Activated CD8-positive, alpha-beta memory T cell treated with anti-CD3 and anti-CD28 coated beads, Interleukin-2, amount 50 U/mL, for 1 hour (primary cell): ENCODE data around the gene NALCN.

Source experiments
- DNase-seq: peaks from one replicate; pipeline ENCODE4 v3.0.0-alpha.2; 2020; ENCODE audit errors: extremely low read depth

Gene NALCN

DNA sequence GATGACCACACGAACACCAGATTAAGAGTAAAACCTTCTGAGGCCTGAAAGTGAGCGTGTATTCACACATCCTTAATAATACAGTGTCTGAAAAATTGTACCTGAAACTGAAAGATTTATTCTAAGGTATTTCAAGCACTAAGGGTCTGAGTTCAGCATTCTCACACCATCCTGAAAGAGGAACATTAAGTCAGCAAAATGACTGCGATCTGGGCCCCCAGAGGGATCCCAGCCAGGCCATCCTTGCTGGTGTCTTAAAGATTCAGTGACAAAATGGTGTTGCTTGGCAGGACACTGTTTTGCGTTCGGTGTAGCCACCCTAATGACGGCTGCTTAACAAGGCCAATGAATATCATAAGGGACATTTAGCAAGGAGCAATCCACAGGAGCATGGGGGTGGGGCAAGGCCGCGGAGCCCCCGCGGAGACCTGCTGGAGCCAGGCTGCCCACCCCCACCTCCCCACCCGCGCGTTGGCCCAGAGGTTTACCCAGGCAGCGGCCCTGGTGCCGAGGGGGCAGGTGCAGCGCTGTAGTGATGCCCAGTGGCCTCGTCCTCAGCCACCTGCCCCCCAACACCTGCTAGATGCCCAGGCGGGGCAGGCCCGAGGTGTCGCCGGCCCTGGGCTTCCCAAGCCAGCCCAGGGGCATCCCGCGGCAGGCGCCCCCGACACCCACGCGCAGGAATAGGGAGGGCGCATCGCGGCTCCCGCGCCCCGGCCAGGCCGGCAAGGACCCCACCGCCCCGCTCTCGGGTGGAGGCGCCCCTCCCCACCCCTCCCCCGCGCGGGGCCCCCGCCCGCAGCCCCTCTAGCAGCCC, 742 bp downstream of the NALCN start:
- no peak for DNase-seq

DNA sequence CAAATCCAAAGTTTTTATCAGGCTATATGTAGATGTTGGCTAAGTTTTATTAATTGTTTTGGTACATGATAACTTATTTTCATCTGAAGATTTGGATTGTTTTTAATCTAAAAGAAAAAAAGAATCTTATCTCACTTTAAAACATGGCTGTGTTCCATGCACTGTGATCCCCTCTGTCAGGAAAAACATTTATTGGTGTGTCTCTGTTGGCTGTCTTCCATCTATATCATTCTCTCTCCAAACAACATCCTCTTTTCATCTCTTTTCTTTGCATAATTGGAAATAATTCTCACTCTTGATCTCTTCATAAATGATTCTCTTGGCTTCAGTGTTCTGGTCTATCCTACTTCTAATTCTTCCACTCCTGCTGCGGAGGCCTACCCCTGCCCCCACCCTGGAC, 4.2 kb downstream of the NALCN start:
- no peak for DNase-seq

DNA sequence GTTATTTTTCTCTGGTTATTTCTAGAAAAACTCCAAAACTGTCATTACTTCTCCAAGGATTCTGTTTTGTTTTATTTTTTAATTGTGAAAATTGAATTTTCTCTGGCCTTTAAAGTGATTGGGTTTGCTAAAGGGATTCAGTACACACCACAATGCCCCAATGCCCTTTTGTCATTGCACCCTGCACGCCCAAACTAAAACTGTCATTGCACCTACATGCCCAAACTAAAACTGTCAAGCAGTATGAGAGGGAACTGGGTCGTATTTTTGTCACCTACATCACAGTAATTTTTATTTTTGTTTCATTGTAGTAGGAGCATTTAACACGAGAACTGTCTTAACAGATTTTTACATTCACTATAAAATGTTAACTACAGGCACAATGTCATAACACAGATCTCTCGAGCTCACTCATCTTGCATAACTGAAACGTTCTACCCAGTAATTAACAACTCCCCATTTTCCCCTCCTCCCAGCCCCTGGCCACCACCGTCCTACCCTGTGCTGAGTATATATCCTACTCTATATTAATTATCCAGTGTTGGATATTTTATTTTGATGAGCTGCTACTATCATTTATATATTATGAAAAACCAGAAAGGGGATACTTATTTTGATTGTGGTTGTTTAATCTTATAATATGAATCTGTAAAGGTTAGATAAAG, 7.2 kb downstream of the NALCN start:
- DNase-seq = no peak

DNA sequence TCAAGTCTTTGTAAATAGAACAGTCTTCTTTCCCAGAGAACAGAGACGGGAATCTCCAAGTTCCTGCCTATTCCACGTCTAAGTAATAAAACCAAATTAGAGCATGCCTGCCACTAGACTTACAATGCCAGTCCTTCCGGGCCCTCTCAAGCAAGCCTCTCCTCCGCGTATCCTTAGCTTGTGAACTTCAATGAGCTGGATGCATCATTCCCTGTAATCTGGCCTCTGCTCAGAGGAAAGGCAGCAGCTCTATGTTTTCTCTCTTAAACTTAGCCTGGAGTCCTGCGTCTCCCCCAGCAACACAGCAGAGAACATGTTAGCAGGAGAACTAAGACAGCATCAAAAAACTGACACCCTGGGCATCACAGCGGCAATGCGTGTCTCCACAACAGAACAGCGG, 8.2 kb downstream of the NALCN start:
- DNase-seq = no peak

DNA sequence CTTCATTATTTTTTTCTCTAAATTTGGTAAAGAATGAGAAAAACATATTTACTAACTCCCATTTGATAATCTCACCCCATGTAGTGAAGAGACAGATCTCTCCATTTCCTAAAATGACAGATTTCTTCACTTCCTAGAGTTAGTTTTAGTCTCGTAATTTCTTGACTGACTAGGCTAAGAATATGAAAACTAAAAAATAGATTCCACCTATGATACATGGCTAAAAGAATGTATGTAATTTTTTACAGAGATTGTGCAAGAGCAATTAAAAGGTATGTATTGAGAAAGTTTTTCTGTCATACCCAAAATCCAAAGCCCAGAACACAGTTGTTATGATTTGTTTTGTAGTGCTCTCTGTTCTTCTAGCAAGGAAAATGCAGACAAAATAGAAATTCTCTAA, 9.5 kb downstream of the NALCN start:
- DNase-seq = no peak

DNA sequence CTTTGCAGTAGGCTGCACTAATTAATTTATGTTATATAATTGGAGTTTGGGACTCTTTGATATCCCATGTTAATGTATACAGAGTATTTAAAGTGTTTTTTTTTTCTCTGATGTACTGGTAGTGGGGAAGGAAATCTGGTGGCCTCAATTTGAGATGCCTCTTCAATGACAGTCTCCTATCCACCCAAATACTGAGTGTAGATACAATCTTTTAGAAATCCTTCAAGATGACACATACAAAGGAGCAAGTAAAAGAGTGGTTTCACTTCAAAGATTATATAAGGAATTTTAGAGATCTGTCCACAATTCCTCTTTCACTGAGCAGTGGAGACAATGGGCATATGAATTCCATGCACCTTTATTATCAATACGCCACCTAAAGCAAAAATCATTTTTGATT, 15.1 kb downstream of the NALCN start:
- no peak for DNase-seq

DNA sequence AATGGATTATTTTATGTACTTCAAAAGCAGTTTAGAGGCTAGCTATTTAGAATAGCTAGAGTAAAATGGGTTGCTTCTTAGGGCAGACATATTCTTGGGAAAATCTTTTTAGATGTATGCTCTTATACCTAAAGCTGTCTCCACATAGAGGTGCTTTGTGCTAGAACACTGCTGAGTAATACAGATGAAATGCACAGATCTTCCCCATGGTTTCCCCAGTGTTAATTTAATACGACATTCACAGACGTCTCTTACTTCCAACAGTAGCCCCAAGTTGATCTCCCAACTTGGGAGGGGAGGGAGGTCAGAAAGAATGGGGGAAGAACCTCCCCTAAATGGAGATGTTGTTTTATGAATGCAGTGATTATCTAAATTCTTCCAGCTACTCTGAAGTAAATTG, 16.9 kb downstream of the NALCN start:
- no peak for DNase-seq

DNA sequence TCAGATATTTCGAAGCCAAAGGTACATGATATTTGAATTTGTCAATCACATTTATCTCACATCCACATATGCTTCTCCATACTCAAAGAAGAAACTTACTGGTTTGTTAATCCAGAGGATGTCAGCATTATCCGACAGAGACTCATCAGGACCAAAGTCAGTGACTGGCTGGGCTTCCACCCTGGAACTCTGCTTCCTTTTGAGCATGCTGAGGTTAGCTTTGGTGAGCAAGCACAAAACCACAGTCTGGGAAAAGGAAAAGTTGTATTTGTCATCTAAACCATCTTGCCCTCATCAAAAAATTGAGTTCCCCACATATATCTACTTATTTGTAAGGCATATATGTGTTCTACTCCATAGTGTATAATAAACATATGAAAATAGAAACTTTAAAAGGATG, 17.4 kb downstream of the NALCN start:
- DNase-seq = no peak

DNA sequence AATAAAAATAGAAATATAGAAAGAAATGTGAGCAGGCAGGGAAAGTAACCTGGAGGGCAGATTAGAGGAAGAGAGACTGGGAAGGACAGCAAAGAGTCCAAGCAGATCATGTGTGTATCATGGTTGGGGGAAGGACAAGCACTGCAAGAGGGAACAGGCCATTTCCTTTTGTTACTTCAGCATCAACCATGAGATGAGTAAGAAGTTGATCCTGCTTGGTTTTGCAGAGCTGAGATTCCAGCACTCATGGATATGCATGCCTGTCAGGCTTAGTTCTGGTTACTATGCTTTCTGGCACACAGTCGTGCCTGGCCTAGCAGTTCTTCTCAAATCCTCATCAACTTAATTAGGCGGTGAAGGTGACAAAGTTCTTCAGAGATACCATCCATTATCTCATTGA, 18.1 kb downstream of the NALCN start:
- no peak for DNase-seq

DNA sequence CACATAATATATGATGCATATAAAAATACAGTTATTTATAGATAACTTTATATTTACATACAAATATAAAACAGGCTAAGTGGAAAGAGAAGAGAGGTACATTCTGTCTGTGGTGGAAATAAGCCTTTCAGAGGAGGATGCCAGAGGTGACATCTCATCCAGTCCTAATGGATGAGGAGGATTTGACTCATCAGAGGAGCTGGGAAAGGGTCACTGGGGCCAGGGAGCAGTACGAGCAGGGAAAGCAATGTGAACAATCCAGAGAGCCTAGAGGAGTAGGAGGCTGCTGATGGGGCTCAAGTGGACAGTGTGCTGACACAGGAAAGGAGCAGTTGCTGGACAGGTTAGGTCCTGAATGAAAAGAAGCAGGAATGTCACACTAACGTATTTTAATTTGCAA, 18.6 kb downstream of the NALCN start:
- no peak for DNase-seq

DNA sequence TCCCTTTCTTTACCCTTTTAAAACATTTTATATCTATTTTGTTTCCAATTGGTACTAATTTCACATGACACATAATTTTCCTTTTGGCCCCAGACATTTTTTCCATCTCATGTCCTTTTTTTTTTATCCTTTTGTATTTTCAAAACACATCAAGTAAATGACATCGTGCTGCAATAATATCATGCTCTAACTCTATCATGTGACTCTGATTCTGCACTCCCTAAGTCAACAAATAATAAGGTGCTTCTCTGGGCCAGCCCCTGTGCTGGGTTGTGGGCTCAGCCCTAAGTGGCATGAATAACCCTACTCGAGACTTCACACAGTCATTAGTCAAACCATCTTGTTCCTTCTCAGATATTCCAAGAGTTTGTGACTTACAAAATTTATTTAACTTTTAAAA, 21.7 kb downstream of the NALCN start:
- no peak for DNase-seq

DNA sequence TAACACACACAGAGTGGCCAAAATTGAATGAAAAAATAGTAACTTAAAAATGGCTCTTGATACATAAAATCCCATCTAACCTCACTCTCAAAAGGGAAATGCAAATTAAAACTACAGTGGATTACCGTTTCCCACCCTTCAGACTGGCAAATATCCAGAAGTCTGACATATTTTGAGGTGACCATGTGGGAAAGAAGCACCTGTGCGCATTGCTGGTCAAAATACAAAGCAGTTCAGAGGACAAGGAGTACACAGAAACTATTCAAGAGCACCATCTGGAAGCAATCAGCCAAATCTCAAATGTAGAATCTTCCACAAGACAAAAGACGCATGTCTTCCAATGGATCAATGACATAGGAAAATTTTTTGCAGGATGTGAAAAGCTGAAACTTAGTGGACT, 23.2 kb downstream of the NALCN start:
- DNase-seq = no peak

DNA sequence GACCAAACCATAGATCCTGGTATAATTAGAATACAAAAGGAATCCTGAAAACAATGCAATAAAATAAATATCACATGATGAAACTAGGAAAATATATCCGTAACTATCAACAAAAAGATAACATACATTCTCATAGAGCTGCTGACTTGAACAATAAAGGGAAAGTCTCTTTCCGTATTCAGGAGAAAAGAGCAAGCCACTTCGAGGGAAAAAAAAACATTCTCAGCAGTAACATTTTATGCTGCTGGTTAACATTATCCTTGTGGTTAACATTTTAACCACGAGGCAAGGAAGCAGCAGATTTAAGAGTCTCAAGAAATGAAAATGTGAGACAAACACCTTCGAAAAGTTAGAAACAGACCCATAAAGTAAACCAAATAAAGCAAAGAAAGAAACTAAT, 25.8 kb downstream of the NALCN start:
- no peak for DNase-seq

DNA sequence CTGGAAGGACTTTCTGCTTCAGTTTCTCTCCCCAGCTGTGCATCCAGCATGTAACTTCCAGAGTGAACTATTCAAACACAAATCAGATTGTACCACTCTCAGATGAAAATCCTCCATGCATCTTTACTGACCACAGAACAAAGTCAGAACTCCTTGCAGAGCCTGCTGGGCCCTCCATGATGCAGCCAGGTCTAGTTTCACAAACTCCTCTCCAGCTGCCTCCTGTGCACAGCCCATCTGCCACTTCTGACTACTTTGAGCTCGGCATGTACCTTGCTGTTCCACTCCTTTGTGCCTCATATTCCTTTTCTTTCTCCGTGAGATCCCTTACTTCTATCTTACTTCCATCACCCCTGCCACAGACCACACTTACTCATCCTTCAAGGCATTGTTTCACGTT, 31.4 kb downstream of the NALCN start:
- DNase-seq = no peak

DNA sequence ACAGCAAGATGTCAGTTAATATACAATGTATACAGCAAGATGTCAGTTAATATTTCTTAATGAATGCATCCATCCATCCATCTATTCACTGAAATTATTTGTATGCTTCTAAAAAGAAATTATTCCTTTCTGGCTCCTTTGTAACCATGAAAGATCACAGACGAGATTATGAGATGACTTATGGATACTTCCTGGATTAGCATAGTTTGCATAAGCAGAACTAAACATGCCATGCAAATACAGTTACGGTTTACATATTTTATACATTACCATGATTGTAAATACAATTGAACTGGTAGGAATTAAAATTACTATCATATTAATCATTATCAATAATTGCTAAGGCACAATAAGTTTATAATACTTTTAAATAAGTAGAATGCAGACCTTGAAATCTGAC, 32.7 kb downstream of the NALCN start:
- DNase-seq = no peak

DNA sequence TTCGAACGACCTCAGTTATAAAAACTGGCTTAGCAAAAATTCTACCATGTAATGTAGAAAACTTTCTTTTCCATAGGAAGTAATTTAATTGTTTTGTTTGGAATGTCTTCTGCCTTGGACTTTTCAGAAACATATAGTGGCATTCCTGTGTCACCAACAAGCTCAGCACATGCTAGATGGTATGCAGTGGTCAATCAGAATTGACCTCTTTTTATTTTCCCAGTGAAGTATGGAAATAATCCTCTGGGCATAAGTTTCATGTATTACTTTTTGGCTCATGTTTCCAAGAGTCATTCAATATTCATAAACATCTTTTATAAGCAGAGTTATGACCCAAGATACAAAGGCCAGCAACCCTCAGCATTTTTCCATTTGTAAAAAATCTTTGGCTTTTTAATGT, 33.6 kb downstream of the NALCN start:
- DNase-seq = no peak

DNA sequence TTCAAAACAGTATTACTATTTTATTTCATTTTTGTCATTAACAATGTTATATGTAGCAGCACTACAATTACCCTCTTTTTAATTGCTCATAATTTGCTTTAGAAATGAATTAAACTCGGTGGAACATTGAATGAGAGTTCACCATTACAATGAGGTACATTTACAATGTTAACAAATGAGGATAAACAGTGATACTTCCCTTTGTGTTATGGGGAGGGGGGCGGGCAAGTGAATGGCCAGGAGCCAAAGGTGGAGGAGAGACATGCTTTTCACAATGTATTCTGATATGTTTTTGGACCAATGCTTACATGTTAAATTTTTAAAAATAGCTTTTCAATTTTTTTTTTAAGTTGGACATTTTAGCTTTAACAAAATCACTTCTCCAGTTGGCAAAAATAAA, 34.2 kb downstream of the NALCN start:
- no peak for DNase-seq

DNA sequence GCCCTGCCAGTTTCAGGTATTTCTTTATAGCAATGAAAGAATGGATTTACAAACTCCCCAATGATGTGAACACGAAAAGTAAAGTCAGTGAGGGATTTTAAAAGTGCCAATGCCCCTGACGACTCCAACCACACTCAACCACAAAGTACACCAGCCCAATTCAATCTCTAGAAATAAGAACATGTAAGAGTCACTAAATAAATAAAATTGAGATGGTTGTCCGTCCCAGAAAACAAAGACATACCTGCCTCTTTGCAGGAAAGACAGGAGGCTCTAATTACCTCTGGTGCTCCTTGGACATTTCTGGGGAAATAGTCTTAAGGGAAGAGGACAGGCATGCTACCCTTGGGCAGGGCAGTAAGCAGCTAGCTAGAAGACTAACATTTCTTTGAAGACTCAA, 55.8 kb downstream of the NALCN start:
- DNase-seq = no peak

DNA sequence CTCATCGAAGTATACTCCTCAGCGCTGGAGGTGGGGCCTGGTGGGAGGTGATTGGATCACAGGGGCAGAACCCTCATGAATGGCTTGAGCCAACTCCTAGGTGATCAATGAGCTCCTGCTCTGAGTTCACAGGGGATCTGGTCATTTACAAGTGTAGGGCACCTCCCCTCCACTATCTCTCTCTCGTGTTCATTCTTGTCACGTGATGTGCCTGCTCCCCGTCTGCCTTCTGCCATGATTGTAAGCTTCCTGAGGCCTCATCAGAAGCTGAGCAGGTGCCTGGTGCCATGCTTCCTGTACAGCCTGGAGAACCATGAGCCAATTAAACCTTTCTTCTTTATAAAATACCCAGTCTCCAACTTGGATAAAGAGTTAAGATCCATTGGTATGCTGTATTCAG, 61.4 kb downstream of the NALCN start:
- no peak for DNase-seq

DNA sequence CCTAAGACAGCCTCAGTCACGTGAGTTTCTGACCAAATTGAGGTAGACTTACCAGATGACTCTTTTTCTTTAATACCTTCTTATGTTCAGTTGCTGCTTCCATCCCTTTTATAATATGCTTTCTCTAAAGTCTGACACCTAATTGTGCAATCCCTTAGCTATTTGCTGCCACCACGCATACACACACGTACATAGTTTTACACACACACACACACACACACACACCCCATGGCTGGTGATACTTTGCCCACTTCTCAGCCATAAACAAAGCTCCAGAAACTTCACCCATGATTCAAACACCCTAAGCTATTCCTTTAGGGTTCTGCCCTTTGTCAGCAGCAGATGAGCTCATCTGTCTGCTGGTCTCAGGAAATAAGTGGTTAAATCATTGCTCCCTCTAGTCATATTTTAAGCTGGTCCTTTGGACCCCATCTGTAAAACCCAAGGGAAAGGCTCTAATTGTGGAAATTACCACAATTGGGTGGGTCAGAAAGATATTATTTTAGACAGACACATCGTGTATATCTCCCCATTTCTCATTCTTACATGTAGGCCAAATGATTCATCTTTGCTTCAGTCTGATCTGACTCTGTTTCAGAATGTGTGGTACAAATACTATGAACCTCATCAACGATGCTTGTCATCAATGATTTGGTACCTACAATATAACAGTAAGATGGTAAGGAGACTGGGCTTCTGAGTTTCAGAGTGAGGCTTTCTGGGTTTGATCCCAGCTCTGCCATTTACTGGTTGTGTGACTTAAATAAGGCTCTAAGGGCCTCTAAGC, 69.2 kb downstream of the NALCN start:
- DNase-seq = no peak

DNA sequence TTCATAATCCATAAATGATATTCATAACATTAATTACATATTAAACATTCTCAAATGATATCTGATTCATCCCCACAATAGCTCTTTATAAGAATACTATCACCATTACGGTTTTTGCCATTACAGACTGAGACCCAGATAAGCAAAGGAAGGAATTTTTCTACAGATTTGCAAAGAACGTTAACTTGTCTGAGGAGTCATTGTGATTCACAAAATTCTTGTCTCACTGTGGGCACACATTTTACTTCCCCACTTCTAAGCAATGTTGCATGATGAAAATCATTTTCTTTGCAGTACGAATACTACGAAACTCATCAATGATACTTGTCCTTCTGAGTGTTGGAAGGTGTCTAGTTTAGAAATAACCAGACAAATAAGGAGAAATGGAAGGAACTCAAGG, 70.1 kb downstream of the NALCN start:
- DNase-seq = no peak

DNA sequence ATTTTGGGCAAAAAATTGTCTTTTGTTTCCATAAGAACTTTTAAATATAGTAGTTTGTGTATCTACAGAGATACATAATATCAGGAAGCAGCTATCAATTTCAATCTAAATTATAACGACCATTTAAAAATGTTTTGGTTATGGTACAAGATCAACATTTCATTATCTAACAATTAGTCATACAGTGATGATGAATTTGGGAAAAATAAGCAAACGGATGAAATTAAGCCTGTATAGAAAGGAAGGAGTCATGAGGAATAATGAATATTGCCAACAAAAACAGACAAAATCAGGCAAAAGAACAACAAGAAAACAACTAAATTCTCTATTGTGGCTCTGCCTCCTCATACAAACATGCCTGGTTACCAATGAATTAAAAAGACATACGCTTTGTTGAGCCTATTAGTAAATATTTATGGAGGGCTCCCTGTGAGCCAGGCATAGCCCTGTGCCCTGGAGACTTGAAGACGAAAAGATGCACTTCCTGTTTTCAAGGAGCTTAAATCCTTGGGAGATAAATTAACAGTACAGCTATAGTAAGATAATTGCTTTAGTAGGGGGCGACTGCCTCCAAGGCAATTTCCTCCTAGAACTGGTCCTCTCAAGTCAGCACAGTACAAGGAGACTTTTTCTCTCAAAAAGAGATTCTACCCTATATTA, 73.0 kb downstream of the NALCN start:
- DNase-seq = no peak
